ENCODE measurements around the gene ACHE.
"Not testable (repeated sequence)": the region's sequence is repeated elsewhere in the genome, so short reads cannot be mapped to it uniquely, and the experiment has no call there.

Gene ACHE

DNA sequence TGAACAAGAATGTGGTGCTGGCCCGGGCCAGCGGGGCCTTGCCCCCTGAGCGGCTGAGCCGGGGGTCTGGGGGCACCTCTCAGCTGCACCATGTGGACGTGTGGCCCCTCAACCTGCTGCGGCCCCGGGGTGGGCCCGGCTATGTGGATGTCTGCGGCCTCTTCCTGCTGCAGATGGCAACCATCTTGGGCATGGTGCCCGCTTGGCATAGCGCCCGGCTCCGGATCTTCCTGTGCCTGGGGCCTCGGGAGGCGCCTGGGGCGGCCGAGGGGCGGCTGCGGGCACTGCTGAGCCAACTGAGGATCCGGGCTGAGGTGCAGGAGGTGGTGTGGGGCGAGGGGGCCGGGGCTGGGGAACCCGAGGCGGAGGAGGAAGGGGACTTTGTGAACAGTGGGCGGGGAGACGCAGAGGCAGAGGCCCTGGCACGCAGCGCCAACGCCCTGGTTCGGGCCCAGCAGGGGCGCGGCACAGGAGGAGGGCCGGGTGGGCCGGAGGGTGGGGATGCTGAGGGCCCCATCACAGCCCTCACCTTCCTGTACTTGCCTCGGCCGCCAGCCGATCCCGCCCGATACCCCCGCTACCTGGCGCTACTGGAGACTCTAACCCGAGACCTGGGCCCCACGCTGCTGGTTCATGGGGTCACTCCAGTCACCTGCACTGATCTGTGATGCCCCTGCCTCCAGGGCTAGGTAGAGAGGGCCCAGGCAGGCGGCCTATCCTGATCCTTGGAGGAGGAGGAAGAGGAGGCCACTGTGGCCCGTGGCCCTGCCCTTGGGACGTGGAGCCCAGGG lies 29.6 kb downstream of the ACHE start:
- H3K4me1 ChIP-seq (ENCODE audit: insufficient read depth, low read length) = peaks cover 25% of the 10 kb centered on the region
- peak overlapping the region; percentile 99 for H3K27ac ChIP-seq (ENCODE audit: low read depth, low read length)
- peak overlapping the region in 1 of 2 donors; percentile 81 for H3K4me3 ChIP-seq (ENCODE audit: low read depth in 1 of 2, low read length in 2 of 2)
- no peaks in the 10 kb centered on the region for H3K27me3 ChIP-seq (ENCODE audit: control insufficient read depth in 1 of 2, insufficient read depth in 2 of 2, low read length in 2 of 2)
- H3K36me3 ChIP-seq (ENCODE audit: insufficient read depth, low read length) = peaks cover 12% of the 10 kb centered on the region
- H3K9me3 ChIP-seq (ENCODE audit: low read length) = no peaks in the 10 kb centered on the region
- H3K9ac ChIP-seq (ENCODE audit: low read length) = peak overlapping the region; percentile 87

DNA sequence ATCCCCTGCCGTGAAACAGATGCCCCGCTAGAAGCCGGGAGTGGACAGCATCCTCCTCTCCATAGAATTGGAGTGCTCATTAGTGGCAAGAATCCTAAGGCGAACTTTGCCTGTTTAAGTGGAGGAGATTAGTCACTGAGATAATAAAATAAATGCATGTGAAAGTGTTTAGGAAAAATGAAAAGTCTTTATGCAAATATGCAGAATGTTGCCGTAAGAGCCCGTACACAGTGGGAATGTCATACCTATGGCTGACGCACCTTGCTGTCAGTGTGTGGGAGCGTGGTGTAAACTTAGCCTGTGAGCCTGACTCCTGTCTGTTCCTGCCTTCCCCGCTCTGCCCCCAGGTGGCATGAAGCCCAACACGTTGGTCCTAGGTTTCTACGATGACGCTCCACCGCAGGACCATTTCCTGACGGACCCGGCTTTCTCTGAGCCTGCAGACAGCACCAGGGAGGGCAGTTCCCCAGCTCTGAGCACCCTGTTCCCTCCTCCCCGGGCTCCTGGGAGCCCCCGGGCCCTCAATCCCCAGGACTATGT lies 30.2 kb downstream of the ACHE start:
- Histone ChIP-seq H3K4me3 (ENCODE audit: low read depth in 1 of 2, low read length in 2 of 2) (no peak overlapping the region), H3K36me3 (ENCODE audit: insufficient read depth, low read length) (peaks cover 12% of the 10 kb centered on the region), H3K27me3 (ENCODE audit: control insufficient read depth in 1 of 2, insufficient read depth in 2 of 2, low read length in 2 of 2) (no peaks in the 10 kb centered on the region), H3K9ac (ENCODE audit: low read length) (no peak overlapping the region), H3K27ac (ENCODE audit: low read depth, low read length) (peak overlapping the region; percentile 99), H3K4me1 (ENCODE audit: insufficient read depth, low read length) (peaks cover 25% of the 10 kb centered on the region), H3K9me3 (ENCODE audit: low read length) (no peaks in the 10 kb centered on the region)

DNA sequence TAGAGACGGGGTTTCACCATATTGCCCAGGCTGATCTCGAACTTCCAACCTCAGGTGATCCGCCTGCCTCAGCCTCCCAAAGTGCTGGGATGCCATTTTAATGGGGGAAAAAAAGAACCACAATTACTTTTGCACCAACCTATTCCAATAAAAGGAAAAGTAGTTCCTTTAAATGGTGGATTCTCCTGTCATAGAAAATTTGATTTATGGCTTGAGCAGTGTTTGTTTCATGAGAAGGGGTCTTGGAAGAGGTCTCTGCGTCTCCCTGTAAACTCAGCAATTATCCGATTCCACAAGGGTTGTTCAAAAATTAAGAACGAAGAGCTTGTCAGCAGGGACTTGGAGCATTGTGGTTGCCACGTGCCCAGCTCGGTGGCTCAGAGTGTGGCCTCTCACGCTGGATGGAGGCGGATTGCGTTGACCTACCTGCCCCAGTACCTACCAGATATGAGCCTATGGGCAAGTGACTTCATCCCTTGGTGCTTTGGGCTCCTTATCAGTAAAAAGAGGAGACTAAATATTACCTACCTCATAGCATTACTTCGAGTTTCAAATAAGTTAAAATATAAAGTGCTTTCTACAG lies 31.3 kb downstream of the ACHE start:
- Histone ChIP-seq H3K9ac (ENCODE audit: low read length) (no peak overlapping the region), H3K4me1 (ENCODE audit: insufficient read depth, low read length) (peaks cover 25% of the 10 kb centered on the region), H3K27ac (ENCODE audit: low read depth, low read length) (no peak overlapping the region), H3K36me3 (ENCODE audit: insufficient read depth, low read length) (peaks cover 12% of the 10 kb centered on the region), H3K27me3 (ENCODE audit: control insufficient read depth in 1 of 2, insufficient read depth in 2 of 2, low read length in 2 of 2) (no peaks in the 10 kb centered on the region), H3K4me3 (ENCODE audit: low read depth in 1 of 2, low read length in 2 of 2) (no peak overlapping the region), H3K9me3 (ENCODE audit: low read length) (no peaks in the 10 kb centered on the region)

DNA sequence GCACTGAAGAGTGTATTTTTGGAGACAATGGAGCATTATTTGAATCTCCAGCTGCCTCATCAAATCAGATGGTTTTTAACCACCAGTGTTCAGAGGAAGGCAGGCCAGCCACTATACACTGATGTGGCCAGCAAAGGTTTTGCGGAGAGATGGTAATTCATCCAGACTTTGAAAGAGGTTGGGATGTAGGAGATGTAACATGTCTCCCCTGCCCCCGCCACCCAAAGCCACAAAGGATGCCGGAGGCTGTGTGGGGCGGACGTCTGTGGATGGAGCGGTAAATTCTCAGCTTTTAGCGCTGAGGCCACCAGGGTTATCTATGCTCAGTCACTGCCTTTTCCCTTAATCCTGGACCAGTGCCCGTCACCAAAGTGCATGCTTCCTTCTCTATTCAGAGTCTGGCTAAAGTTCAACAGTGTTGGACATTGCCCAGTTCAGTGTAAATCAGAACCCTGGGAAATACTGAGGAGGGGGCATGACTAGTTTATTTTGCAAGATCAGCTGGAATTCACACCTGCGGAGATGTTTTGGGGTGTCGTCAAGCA lies 32.2 kb downstream of the ACHE start:
- Histone ChIP-seq H3K9ac (ENCODE audit: low read length) (no peak overlapping the region), H3K27ac (ENCODE audit: low read depth, low read length) (no peak overlapping the region), H3K4me1 (ENCODE audit: insufficient read depth, low read length) (peaks cover 18% of the 10 kb centered on the region), H3K27me3 (ENCODE audit: control insufficient read depth in 1 of 2, insufficient read depth in 2 of 2, low read length in 2 of 2) (no peaks in the 10 kb centered on the region), H3K36me3 (ENCODE audit: insufficient read depth, low read length) (peaks cover 12% of the 10 kb centered on the region), H3K9me3 (ENCODE audit: low read length) (no peaks in the 10 kb centered on the region), H3K4me3 (ENCODE audit: low read depth in 1 of 2, low read length in 2 of 2) (no peak overlapping the region)

DNA sequence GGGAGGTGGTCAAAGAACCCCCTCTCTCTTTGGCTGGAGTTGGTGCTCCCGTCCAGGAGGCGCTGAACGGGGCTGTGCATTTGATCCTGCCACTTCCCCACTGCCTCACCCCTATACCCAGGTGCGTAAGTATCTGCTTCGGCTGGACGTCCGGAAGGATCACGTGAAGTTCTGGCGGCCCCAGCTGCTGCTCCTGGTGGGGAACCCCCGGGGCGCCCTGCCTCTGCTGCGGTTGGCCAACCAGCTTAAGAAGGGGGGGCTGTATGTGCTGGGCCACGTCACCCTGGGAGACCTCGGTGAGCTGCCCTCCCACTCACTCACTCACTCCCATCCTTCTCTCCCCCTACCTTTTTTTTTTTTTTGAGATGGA lies 34.1 kb downstream of the ACHE start:
- Histone ChIP-seq H3K4me1 (ENCODE audit: insufficient read depth, low read length) (peaks cover 7% of the 10 kb centered on the region), H3K27ac (ENCODE audit: low read depth, low read length) (no peak overlapping the region), H3K9ac (ENCODE audit: low read length) (no peak overlapping the region), H3K4me3 (ENCODE audit: low read depth in 1 of 2, low read length in 2 of 2) (no peak overlapping the region), H3K27me3 (ENCODE audit: control insufficient read depth in 1 of 2, insufficient read depth in 2 of 2, low read length in 2 of 2) (no peaks in the 10 kb centered on the region), H3K36me3 (ENCODE audit: insufficient read depth, low read length) (peaks cover 12% of the 10 kb centered on the region), H3K9me3 (ENCODE audit: low read length) (no peaks in the 10 kb centered on the region)

DNA sequence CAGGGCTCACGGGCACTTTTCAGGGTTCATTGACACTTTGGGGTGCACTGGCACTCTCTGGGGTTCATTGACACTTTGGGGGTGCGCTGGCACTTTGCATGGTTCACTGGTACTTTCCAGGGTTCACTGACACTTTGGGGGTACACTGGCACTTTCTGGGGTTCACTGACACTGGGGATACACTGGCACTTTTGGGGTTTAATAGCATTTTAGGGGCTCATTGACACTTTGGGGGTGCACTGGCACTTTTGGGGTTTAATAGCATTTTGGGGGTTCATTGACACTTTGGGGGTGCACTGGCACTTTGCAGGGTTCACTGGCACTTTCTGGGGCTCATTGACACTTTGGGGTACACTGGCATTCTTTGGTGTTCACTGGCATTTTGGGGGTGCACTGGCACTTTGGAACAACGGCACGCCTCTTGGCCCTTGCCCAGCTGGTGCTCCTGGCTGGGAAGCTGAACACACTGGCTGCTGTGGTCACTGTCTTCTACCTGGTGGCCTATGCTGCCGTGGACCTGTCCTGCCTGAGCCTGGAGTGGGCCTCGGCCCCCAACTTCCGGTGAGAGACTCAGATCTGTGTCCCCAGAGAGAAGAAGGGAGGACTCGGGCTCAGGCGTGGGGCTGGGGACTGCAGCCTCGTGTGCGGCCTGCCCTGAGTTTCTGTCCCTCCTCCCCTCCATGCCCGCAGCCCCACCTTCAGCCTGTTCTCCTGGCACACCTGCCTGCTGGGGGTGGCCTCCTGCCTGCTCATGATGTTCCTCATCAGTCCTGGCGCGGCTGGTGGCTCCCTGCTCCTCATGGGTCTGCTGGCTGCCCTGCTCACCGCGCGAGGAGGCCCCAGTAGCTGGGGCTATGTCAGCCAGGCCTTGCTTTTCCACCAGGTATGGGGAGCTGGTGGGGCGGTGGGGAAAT lies 34.7 kb downstream of the ACHE start:
- peaks cover 5% of the 10 kb centered on the region for H3K4me1 ChIP-seq (ENCODE audit: insufficient read depth, low read length)
- no peaks in the 10 kb centered on the region for H3K27me3 ChIP-seq (ENCODE audit: control insufficient read depth in 1 of 2, insufficient read depth in 2 of 2, low read length in 2 of 2)
- no peaks in the 10 kb centered on the region for H3K9me3 ChIP-seq (ENCODE audit: low read length)
- H3K4me3 ChIP-seq (ENCODE audit: low read depth in 1 of 2, low read length in 2 of 2) = no peak overlapping the region
- no peak overlapping the region for H3K27ac ChIP-seq (ENCODE audit: low read depth, low read length)
- peaks cover 12% of the 10 kb centered on the region for H3K36me3 ChIP-seq (ENCODE audit: insufficient read depth, low read length)
- H3K9ac ChIP-seq (ENCODE audit: low read length) = no peak overlapping the region

DNA sequence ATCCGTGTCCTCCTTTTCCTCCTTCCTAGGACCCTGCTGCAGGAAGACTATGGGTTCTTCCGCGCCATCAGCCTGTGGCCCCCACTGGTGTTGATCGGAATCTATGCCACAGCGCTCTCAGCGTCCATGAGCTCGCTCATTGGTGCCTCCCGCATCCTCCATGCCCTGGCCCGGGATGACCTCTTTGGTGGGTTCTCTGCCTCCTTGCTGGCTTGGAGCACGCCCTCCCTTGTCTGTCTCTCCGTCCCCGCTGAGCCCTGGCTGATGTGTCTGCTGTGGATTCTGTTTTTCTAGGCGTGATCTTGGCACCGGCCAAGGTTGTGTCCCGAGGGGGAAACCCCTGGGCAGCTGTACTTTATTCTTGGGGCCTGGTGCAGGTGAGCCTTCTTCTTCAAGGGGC lies 35.8 kb downstream of the ACHE start:
- no peak overlapping the region for H3K27ac ChIP-seq (ENCODE audit: low read depth, low read length)
- H3K9ac ChIP-seq (ENCODE audit: low read length) = no peak overlapping the region
- peaks cover 12% of the 10 kb centered on the region for H3K36me3 ChIP-seq (ENCODE audit: insufficient read depth, low read length)
- H3K4me3 ChIP-seq (ENCODE audit: low read depth in 1 of 2, low read length in 2 of 2) = no peak overlapping the region
- no peaks in the 10 kb centered on the region for H3K4me1 ChIP-seq (ENCODE audit: insufficient read depth, low read length)
- no peaks in the 10 kb centered on the region for H3K27me3 ChIP-seq (ENCODE audit: control insufficient read depth in 1 of 2, insufficient read depth in 2 of 2, low read length in 2 of 2)
- H3K9me3 ChIP-seq (ENCODE audit: low read length) = no peaks in the 10 kb centered on the region

DNA sequence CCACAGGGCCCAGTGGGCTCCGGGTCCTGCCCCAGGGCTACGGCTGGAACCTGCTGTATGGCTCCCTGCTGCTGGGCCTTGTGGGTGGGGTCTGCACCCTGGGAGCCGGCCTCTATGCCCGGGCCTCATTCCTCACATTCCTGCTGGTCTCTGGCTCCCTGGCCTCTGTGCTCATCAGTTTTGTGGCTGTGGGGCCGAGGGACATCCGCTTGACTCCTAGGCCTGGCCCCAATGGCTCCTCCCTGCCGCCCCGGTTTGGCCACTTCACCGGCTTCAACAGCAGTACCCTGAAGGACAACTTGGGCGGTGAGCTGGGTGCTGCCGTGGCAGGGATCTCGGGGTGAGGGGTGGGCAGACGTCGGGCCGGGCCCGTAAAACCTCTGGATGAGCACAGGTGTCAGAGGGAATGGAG lies 38.8 kb downstream of the ACHE start:
- no peak overlapping the region for H3K27ac ChIP-seq (ENCODE audit: low read depth, low read length)
- H3K9me3 ChIP-seq (ENCODE audit: low read length) = no peaks in the 10 kb centered on the region
- H3K4me3 ChIP-seq (ENCODE audit: low read depth in 1 of 2, low read length in 2 of 2) = no peak overlapping the region
- peaks cover 13% of the 10 kb centered on the region for H3K4me1 ChIP-seq (ENCODE audit: insufficient read depth, low read length)
- no peak overlapping the region for H3K9ac ChIP-seq (ENCODE audit: low read length)
- H3K27me3 ChIP-seq (ENCODE audit: control insufficient read depth in 1 of 2, insufficient read depth in 2 of 2, low read length in 2 of 2) = no peaks in the 10 kb centered on the region
- H3K36me3 ChIP-seq (ENCODE audit: insufficient read depth, low read length) = peaks cover 12% of the 10 kb centered on the region

DNA sequence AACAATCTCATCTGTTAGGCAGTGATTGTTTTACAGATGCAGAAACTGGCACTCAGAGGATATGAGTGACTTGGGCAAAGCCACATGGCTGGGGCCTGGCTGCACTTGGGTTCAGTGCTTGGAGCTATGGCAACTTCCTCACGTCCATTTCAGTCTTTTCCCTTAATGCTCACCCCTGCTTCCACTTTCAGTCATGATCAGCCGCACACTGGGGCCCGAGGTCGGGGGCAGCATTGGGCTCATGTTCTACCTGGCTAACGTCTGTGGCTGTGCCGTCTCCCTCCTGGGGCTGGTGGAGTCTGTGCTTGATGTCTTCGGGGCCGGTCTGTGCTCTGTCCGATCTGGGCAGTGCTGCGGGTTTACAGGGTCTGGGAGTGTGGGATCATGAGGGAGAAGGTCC lies 40.2 kb downstream of the ACHE start:
- Histone ChIP-seq H3K27ac (ENCODE audit: low read depth, low read length) (no peak overlapping the region), H3K4me1 (ENCODE audit: insufficient read depth, low read length) (peaks cover 15% of the 10 kb centered on the region), H3K9me3 (ENCODE audit: low read length) (no peaks in the 10 kb centered on the region), H3K4me3 (ENCODE audit: low read depth in 1 of 2, low read length in 2 of 2) (no peak overlapping the region), H3K36me3 (ENCODE audit: insufficient read depth, low read length) (peaks cover 5% of the 10 kb centered on the region), H3K9ac (ENCODE audit: low read length) (no peak overlapping the region), H3K27me3 (ENCODE audit: control insufficient read depth in 1 of 2, insufficient read depth in 2 of 2, low read length in 2 of 2) (no peaks in the 10 kb centered on the region)

DNA sequence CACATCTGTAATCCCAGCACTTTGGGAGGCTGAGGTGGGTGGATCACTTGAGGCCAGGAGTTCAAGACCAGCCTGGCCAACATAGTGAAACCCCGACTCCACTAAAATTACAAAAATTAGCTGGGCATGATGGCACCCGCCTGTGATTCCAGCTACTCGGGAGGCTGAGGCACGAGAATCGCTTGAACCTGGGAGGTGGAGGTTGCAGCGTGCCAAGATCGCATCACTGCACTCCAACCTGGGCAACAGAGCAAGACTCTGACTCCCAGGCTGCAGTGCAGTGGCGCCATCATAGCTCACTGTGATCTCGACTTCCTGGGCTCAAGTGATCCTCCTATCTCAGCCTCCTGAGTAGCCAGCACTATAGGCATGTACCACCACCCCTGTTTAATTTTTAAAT lies 40.8 kb downstream of the ACHE start:
- H3K4me3 ChIP-seq (ENCODE audit: low read depth in 1 of 2, low read length in 2 of 2); H3K9ac ChIP-seq (ENCODE audit: low read length); H3K9me3 ChIP-seq (ENCODE audit: low read length); H3K27ac ChIP-seq (ENCODE audit: low read depth, low read length); H3K27me3 ChIP-seq (ENCODE audit: control insufficient read depth in 1 of 2, insufficient read depth in 2 of 2, low read length in 2 of 2); H3K36me3 ChIP-seq (ENCODE audit: insufficient read depth, low read length): not testable (repeated sequence)
- H3K4me1 ChIP-seq (ENCODE audit: insufficient read depth, low read length) = peaks cover 15% of the 10 kb centered on the region
